Amygdala (tissue), 56 donors: ENCODE data around the gene FAM114A1.
A peak's percentile ranks its signal among the peaks of the same experiment; 100 is the strongest.
"Not testable (repeated sequence)": the region's sequence is repeated elsewhere in the genome, so short reads cannot be mapped to it uniquely, and the experiment has no call there.

Experiments used
- DNase-seq, 56 donors: peaks; one replicate each; lab custom pipeline; 2025; lab: John Stamatoyannopoulos, UW

Gene FAM114A1

GRCh38 chr4:38896940-38897339, 29.3 kb downstream of the FAM114A1 start:
- no peak for DNase-seq

DNA sequence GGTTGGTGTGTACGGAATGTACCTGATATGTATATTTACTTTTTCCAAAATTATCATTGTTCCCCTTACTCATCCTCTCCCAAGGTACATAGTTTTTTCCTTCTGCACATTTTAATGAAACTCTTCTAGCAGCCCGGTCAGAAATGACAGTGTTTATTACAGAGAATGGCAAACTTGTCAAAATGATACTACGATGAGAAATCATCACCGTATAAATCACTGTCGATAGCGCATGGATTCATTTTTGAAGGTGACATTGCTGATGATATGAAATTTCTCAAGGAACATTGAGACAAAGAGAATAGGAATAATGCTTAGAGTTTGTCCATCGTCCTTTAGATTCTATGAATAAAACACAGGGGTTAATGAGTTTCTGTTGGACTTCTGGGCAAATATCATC, 30.6 kb downstream of the FAM114A1 start:
- DNase-seq, result no peak

- DNase-seq, result no peak
These were observed 34.6 kb downstream of the FAM114A1 start for GRCh38 chr4:38902221-38902620.

- DNase-seq, result no peak
These were observed 35.1 kb downstream of the FAM114A1 start for GRCh38 chr4:38902695-38903094.

- no peak for DNase-seq
These were observed 36.6 kb downstream of the FAM114A1 start for GRCh38 chr4:38904090-38904666.

DNA sequence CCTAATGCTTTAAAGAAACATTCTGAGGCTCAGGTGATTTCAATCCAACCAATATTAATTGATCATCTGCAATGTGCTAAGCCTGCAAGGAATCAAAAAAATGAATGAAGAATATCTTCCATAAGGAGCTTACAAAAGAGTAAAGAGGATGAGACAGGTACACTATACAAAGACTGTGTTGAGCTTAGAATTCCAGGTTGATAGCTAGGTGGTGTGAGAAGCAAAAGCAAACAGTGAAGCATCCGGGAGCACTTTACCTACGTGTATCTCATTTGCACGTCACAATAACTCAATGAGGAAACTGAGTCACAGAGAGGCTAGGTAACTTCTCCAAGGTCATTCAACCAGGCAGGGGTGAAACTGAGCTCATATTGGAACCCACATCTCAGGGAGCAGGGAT, 37.1 kb downstream of the FAM114A1 start:
- DNase-seq, result no peak

DNA sequence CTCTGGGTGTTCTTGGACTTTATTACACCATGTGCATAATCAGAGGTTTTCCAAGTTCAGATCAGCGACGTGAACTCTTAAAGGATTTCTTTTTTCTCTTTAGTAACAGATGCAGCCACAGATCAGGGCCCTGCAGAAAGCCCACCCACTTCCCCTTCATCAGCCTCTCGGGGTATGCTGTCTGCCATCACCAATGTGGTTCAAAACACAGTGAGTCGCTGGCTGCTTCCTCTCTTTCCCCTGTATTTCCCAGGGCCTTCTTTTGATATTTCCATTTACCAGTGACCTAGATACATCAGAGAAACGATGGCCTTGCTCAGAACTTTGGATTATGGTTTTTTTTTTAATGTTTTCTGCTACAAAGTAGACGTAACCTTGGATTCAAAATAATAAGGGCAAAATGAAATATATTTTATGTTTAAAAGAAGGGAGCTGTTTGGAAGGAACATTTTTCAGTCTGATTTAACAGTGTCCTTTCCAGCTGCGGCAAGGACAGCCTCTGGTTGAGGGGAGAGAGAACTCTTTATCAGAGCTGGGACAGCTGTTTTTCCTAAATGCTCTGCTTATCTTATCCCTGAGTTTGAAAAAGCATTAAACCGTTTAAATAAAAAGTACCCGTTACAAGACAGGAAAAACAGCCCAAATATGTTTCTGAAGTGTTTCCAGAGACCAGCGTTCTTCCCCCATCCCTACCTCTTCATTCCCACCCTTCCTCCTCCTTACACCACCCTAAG, 38.2 kb downstream of the FAM114A1 start:
- DNase-seq, result no peak

- DNase-seq, result no peak
These were observed 40.2 kb downstream of the FAM114A1 start for GRCh38 chr4:38907696-38908270.

DNA sequence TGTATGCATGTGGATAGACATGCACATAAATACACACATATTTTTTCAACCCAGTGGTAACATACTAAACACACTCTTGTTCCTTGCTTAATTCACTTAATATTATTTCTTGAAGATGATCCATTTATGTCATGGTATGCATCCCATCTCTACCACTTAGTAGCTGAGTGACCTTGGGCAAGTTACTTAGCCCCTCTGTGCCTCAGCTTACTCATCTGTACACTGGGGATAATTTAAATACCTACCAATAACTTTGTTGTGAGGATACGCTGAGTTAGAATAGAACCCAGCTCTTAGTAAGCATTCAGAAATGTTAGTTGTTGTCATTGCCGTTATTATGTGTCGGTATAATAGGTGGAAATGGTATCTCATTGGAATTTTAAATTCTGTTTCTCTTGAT, 41.4 kb downstream of the FAM114A1 start:
- DNase-seq, result no peak

GRCh38 chr4:38911257-38911656, 43.7 kb downstream of the FAM114A1 start:
- DNase-seq, result no peak

DNA sequence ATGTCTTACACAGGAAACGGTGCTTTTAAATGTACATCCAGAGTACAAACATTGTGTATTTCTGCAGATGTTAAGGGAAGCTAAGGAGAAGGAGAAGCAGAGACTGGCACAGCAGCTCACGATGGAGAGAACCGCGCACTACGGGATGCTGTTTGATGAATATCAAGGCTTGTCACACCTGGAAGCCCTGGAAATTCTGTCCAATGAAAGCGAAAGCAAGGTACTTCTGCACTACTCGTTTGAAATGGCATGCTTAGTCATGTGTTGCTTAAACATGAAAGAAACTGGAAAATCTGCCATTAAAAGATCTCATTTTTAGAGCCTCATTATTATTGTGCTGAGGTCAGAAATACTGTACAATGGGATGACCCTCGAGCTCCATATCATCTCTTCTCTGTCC, 47.2 kb downstream of the FAM114A1 start:
- no peak for DNase-seq

- DNase-seq, result not testable (repeated sequence)
These were observed 48.7 kb downstream of the FAM114A1 start for GRCh38 chr4:38916267-38916666.

DNA sequence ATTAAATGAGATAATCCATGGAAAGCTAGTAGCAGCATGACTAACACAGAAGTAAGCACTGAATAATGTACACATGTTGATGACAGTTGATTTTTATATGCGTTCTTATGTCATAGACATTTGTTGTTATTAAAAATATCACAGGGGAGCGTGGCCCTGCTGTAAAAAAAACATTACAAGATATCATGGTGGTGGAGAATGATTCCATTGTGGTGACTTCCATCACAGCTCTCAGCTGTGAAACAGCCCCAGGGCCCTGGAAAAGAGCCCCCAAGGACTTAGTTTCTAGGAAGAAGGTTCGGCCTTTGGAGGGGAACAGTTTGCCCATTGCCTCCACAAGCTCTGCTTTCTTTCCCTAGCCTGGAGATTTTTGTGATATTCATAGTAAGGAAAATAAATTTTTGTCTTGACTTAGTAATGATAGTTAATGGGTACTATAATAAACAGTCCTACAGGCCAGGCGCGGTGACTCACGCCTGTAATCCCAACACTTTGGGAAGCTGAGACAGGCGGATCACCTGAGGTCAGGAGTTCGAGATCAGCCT, 49.9 kb downstream of the FAM114A1 start:
- DNase-seq, result no peak

- DNase-seq, result no peak
These were observed 51.9 kb downstream of the FAM114A1 start for GRCh38 chr4:38919494-38919893.

DNA sequence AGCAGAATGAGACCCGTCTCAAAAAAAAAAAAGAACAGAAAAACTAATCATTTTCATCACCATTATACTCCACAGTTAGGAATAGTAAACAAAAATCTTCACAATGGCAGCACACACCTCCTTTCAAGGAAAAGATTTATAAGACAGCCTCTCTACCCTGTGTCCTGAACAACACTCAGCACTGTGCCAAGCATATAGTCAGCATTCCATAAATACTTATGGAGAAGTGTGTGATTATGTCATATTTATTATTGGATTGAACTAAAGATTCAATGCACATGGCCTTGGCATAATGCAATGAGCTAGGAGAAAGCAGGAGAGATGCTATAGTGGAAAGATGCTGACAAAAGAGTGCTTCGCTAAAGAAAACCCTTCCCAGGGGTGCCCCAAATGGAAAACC, 52.6 kb downstream of the FAM114A1 start:
- no peak for DNase-seq

GRCh38 chr4:38920677-38921076, 53.1 kb downstream of the FAM114A1 start:
- no peak for DNase-seq

- no peak for DNase-seq
These were observed 53.5 kb downstream of the FAM114A1 start for GRCh38 chr4:38921151-38921550.

DNA sequence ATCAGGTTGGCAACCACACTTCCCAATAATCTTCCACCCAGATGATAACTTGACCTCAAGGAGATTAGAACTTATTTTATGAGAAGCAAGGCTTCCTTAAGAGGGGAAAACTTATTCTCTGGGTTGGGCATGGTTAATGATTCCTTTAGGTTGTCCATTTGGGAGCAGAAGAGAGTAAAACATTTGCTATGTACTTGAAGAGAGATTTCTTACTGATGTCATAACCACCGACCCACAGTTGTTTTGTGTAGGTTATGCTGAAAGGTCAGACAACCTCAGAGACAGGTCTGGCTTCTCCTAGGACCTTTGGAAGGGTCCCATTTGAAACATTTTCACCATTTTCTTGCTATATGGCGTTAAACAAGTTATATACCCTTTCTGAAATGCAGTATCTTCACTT, 56.1 kb downstream of the FAM114A1 start:
- no peak for DNase-seq

GRCh38 chr4:38924353-38924752, 56.7 kb downstream of the FAM114A1 start:
- no peak for DNase-seq

DNA sequence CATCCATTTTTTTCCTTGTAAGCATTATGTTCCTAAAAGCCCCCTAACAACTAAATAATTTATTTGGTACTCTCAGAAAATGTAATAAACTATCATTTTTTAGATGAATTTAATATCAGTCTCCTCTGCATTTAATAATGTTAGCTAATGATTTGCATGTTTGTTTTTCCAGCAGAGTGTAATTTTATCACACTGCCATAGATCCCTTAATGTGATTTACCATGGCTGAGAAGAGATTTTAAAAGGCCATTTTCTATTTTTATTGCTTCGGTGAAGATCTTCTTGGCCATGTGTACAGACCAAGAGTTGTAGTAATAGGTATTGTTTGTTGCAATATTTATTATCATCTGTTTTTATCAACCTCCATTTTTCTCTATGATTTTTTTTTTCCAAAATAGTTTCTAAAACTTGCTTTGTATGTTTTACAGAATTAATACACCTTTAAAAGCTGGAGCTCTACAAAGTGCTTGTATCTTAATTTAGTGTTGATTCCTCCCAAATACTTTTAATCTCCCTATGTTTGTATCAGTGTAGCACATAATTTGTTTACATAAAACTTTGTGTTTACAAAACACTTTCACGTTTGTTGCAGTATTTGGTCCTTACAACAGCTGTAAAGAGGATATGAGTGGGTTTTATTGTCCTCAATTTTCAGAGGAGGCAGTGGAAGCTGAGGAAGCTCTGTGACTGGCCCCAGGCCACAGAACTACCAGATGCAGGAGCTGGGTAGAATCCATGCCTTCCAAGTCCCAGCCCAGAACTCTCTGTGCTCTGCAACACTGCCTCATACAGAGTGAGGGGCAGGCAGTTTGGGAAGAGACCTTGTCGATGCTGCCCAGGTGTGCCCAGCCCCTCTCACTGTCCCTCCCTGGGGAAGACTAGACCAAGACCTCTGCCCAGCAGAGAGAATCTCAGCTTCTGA, 58.1 kb downstream of the FAM114A1 start:
- DNase-seq, result peak in 41 of 56 donors; percentile 3 to 72 (median 28)

- DNase-seq, result no peak
These were observed 59.3 kb downstream of the FAM114A1 start for GRCh38 chr4:38926896-38927295.
